Measurements from ENCODE around the gene SLC24A4.

The SLC24A4 gene

DNA sequence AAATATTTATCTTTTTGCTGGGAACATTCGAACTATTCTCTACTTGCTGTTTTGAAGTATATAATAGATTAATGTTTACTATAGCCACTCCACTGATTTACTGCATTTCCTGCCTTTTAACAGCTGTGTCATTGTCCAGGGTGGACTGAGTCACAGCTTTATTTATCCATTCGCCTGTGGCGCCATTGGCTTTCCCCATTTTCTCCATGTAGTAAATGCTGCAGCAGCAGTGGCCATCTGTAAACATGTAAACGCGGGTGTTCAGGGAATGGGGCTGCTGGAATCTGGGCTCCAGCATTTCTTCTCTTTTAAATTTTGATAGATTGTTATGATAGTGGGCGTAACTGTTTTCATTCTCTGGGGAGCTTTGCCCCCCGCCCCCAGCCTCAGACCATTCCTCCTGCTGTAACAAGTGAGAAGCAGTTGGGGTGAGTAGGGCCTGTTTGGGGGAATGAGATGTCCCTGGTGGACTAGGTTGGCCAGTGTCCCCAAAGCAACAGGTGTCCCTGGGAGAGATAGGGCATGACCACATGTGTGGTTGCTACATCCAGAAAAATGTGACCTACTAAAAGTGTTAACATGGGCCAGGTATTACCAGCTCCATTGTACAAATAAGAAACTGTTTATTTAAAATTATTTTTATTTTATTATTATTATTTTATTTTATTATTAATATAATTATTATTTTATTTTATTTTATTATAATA is 223.5 kb downstream of the SLC24A4 start:
- no peak for DNase-seq (ENCODE audit: low read depth)

DNA sequence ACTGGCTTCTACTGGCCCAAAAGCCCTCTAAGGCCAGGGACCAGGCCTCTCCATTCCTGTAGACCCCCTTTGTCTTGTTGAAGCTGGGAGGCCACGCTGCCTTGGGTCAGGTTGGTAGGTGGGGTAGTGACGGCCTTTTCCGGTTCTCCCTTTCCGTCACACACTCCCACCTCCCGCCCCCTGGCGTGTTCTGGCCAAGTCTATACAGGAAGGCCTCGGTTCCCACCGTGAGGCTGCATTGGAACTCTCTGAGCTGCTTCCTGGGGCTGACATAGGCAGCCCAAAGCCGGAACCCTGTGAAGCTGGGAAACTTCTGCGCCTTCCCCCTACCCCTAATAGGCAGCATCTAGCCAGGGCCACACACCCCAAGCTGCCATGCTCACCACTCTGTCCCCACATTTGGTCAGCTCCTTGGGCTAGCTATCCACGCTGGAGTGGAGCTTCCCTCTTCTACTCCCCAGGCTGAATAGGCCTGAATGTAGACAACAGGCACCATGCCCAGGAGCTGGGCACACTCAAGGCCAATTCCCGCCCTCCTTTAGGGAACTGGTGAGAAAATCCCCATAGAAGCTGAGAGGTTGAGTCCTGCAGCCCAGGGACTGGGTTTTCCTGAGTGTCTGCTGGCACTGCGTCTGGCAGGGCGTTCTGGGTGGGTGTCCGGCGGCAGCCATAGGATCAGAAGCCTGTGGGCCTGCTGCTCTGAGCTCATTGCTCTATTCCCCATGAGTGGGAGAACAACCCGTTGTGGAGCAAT is 226.3 kb downstream of the SLC24A4 start:
- no peak for DNase-seq (ENCODE audit: low read depth)

DNA sequence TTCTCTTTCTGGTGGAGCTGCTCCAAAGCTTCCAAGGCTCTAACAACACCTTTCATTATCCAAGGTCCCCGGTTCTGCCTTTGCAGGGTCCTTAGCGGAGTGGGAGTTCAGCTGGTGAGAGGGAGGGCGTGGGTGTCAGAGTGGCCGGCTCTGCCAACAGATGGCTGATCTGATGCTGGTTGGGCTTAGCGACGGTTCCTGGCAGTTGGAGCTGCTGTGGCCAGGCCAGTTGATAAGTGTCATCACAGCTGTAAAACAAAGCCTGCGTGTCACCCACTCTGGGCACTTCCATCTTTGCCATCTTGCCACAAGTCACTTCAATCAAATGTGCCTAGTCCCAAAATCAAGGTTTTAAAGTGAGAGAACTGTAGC is 226.9 kb downstream of the SLC24A4 start:
- DNase-seq (ENCODE audit: low read depth): no peak
